ENCODE data around the gene BHLHA15.

BHLHA15 gene

DNA sequence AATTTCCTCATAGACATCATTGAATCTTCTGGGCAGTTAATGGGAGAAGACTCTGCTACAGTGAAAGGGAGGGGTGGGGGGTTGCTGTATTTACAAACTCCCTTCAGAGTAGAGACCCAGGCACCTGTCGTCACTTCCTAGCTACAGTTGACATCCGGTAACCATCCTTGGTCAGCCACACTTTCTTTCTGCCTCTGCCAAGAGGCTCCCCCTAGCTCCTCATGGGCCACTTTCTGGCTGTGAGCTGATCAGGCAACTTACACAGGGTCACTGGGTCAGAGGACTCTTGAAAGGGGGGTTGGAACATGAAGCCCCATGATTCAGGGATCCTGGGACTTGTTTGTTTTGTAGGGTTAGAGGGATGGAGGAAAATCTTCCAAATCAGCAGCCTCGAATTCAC is 39.5 kb downstream of the BHLHA15 start:
- peak overlapping the region; percentile 90 for H3K4me3 ChIP-seq (replicated peaks; ENCODE audit: low read depth, low read length)
- no peak for DNase-seq (ENCODE audit: low read depth)
- no peak for TF ChIP-seq CTCF (IDR thresholded peaks at IDR 0.05; ENCODE audit: low read length, missing control alignments)

- DNase-seq (ENCODE audit: low read depth): no peak
- H3K4me3 ChIP-seq (replicated peaks; ENCODE audit: low read depth, low read length): peak overlapping the region; percentile 90
- TF ChIP-seq CTCF (IDR thresholded peaks at IDR 0.05; ENCODE audit: low read length, missing control alignments): no peak
These were observed 40.0 kb downstream of the BHLHA15 start for GRCh38 chr7:98251231-98251600.

- H3K4me3 ChIP-seq (replicated peaks; ENCODE audit: low read depth, low read length): peak within 1 kb of the TSS; percentile 90
- TF ChIP-seq CTCF (IDR thresholded peaks at IDR 0.05; ENCODE audit: low read length, missing control alignments): no peak
- DNase-seq (ENCODE audit: low read depth): peak; percentile 91
These were observed 40.6 kb downstream of the BHLHA15 start, which contains the start of gene TECPR1 for GRCh38 chr7:98251601-98252424. TECPR1 (minus strand) TSS chr7:98252232; CDS start chr7:98246146, 6,086 bp downstream.

GRCh38 chr7:98252425-98253054 is 41.3 kb downstream of the BHLHA15 start:
- H3K4me3 ChIP-seq (replicated peaks; ENCODE audit: low read depth, low read length): peak overlapping the region; percentile 90
- TF ChIP-seq CTCF (IDR thresholded peaks at IDR 0.05; ENCODE audit: low read length, missing control alignments): no peak
- no peak for DNase-seq (ENCODE audit: low read depth)

GRCh38 chr7:98254516-98254915 is 43.3 kb downstream of the BHLHA15 start:
- no peak for TF ChIP-seq CTCF (IDR thresholded peaks at IDR 0.05; ENCODE audit: low read length, missing control alignments)
- no peak overlapping the region for H3K4me3 ChIP-seq (replicated peaks; ENCODE audit: low read depth, low read length)
- DNase-seq (ENCODE audit: low read depth): no peak

- no peak overlapping the region for H3K4me3 ChIP-seq (replicated peaks; ENCODE audit: low read depth, low read length)
- TF ChIP-seq CTCF (IDR thresholded peaks at IDR 0.05; ENCODE audit: low read length, missing control alignments): no peak
- no peak for DNase-seq (ENCODE audit: low read depth)
These were observed 43.8 kb downstream of the BHLHA15 start for GRCh38 chr7:98254951-98255610.
